GM20000 (cell line): ENCODE results near the gene CMTM8.

ENCODE experiments used
- DNase-seq: peaks from one replicate; pipeline ENCODE4 v3.0.0; 2012; ENCODE audit warnings: low spot score
- TF ChIP-seq, protein P1 (sequence below): IDR thresholded peaks from 2 replicates; pipeline ENCODE4 v1.5.1; 2012; ENCODE audit warnings: mild to moderate bottlenecking, control low read depth; ENCODE audit errors: extremely low read depth, missing control alignments

Gene CMTM8

GRCh38 chr3:32198714-32199113, 39.8 kb upstream of the CMTM8 start:
- no peak for DNase-seq
- TF ChIP-seq, protein P1, sequence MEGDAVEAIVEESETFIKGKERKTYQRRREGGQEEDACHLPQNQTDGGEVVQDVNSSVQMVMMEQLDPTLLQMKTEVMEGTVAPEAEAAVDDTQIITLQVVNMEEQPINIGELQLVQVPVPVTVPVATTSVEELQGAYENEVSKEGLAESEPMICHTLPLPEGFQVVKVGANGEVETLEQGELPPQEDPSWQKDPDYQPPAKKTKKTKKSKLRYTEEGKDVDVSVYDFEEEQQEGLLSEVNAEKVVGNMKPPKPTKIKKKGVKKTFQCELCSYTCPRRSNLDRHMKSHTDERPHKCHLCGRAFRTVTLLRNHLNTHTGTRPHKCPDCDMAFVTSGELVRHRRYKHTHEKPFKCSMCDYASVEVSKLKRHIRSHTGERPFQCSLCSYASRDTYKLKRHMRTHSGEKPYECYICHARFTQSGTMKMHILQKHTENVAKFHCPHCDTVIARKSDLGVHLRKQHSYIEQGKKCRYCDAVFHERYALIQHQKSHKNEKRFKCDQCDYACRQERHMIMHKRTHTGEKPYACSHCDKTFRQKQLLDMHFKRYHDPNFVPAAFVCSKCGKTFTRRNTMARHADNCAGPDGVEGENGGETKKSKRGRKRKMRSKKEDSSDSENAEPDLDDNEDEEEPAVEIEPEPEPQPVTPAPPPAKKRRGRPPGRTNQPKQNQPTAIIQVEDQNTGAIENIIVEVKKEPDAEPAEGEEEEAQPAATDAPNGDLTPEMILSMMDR: no peak

- no peak for DNase-seq
- TF ChIP-seq, protein P1: no peak
These were observed 38.0 kb upstream of the CMTM8 start for GRCh38 chr3:32200490-32200889.

DNA sequence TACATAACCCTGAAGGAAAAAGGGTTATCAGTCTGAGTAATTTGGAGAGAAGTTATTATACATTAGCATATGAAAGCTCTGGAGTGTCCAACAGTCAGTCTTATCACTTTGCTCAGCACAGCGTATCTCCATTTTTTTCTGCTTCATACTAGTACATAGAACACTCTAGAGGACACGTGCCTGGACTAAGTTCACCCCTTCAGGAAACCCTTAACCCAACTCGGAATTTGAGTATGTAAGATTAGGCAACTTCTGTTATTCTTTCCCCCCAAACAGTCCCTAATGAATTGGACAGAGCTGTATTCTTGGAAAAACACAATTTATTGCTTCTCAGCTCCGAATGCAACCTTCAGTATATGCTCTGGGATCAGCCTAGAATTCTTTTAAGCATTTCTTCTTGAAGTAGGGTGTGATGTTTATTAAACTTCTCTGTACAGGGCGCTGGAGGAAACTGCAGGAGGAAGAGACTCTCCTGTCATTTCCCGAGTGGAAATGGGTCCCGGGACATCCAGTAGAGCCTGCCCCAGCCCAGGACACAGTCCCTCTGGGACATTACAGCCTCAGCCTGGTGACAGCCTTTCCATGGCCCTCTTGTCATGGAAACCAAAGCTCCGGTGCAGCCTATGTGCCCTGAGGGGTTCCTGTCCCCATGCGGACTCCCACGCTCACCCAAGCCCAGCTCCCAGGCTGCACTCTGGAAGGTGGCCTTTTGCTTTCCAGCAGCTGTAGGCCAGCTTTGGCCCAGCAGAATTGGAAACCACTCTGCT, 37.3 kb upstream of the CMTM8 start:
- TF ChIP-seq, protein P1: no peak
- no peak for DNase-seq

- no peak for DNase-seq
- TF ChIP-seq, protein P1: no peak
These were observed 36.0 kb upstream of the CMTM8 start for GRCh38 chr3:32202496-32202895.

- TF ChIP-seq, protein P1: no peak
- no peak for DNase-seq
These were observed 34.6 kb upstream of the CMTM8 start for GRCh38 chr3:32203854-32204253.

- TF ChIP-seq, protein P1: no peak
These were observed 30.0 kb upstream of the CMTM8 start for GRCh38 chr3:32208447-32208846.

GRCh38 chr3:32215185-32215584, 23.3 kb upstream of the CMTM8 start:
- TF ChIP-seq, protein P1: no peak
- DNase-seq: no peak

More at GRCh38 chr3:32208447-32208846, 30.0 kb upstream of the CMTM8 start:
- DNase-seq: no peak
